NT2/D1 (cell line): ENCODE measurements around the gene SUN2.

Experiments used
- SUZ12 ChIP-seq: IDR thresholded peaks from 2 replicates; pipeline ENCODE4 v1.6.1; 2011; ENCODE audit not compliant: insufficient read length, insufficient read depth; ENCODE audit errors: extremely low read depth
- YY1 ChIP-seq: IDR thresholded peaks from 2 replicates; pipeline ENCODE4 v1.6.1; 2011; ENCODE audit not compliant: insufficient read length, insufficient read depth
- ZNF274 ChIP-seq: IDR thresholded peaks from 2 replicates; pipeline ENCODE4 v1.6.1; 2011; ENCODE audit warnings: mild to moderate bottlenecking, low read depth, low read length

GRCh38 chr22:38736257-38736570 lies 19.6 kb downstream of the SUN2 start:
- TF ChIP-seq ZNF274, result no peak
- TF ChIP-seq YY1, result no peak
- TF ChIP-seq SUZ12, result no peak
